ENCODE measurements around the gene CFAP221.
A peak's percentile ranks its signal among the peaks of the same experiment; 100 is the strongest.

Gene CFAP221

DNA sequence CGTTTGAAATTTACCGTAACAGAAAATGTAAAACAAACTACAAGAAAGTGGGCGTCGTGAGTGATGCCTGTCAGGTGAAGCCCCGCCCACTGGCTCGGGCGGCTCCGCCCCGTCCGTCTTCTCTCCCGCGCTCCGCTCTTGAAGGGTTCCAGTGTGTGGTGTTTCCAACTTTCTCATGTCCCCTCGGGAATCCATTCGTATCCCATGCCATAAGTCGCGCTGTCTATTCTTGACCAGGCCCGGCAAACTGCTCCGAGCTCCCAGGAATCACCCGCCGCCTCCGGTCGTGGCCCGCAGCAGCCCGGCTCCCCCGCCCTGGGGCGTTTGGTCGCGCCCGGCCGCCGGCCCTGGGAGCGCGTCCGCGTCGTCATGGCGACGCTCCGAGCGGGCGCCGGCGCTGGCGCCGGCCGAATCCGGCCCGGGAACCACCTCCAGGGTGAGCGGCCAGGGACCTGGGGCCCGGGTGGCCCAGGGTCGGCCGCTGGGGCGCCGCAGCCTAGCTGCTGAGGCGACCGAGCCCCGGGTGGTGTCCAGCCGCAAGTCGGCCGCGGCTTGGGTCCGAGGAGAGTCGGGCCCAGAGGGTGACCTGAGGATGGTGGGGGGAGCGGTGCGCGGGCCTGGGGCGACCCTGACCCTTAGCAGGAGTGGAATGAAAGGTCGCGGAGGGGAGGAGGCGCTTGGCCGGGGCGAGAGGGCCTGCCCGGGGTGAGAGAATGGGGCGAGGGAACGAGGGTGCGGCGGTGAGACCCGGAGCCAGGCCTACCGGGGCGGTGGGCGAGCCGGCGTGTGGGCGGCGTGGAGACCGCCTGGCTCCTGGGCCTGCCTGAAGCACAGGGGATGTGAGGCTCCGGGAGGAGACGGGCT, at the start of gene CFAP221:
TSS of gene CFAP221 (plus strand) at position 375 of the 864 bp plus-strand sequence. CDS start 1,683 bp downstream, outside the sequence.
- peak; percentile 63 to 76 for DNase-seq

DNA sequence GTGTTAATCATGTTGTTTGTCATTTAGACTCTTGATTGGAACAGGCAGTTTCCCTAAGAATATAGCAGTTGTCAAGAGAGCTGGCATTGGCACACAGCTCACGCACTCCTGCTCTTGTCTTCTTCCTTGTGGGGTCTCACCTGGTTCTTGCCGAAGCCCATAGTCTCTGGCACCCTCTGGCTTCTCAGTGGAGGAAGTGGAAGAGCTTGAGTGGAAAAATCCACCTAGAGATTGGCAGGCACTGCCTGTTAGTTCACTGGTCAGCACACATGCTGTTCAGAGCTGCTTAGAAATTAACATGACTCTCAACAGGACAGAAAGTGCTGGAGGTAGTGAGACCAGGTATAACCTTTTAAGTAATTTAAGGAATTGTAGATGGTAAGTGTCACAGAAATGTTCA, 48.3 kb upstream of the CFAP221 start:
- no peak for DNase-seq

DNA sequence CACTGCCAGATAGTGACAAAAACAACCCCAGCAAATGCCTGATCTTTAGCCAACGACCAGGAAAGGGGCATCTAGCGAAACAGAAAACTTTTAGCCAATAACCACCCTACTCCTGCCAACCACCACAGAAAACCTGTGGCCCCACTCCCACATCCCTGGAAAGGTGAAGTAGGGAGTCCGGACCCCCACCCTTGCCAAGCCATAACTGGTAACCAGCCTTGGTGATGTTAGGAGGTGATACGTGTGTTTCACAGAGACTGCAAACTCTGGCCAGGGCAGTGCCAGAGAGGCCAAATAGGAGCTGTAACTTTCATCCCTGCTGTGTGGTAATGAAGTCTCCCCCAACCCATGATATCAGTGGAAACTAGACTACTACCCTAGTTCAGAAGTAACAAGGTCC, 47.6 kb upstream of the CFAP221 start:
- no peak for DNase-seq

- DNase-seq: no peak
These were observed 35.5 kb upstream of the CFAP221 start for GRCh38 chr2:119508756-119509155.

DNA sequence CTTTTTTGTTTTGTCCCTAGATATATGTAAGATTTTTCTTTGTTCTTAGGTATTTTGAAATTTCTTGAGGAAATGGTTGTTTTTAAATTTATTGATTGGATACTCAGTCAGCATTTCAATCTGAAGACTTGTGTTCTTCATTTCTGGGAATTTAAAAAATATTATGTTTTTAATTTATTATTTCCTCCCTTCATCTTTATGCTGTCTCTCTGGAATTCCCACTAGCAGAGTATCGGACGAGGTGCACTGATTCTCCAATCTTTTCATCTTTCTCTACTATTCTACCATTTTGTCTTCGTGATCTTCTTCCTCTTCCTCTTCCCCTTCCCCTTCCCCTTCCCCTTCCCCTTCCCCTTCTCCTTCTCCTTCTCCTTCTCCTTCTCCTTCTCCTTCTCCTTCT, 32.3 kb upstream of the CFAP221 start:
- no peak for DNase-seq

GRCh38 chr2:119512946-119513345, 31.3 kb upstream of the CFAP221 start:
- no peak for DNase-seq

- DNase-seq: no peak
These were observed 30.4 kb upstream of the CFAP221 start for GRCh38 chr2:119513832-119514231.

GRCh38 chr2:119516121-119516520, 28.1 kb upstream of the CFAP221 start:
- no peak for DNase-seq

DNA sequence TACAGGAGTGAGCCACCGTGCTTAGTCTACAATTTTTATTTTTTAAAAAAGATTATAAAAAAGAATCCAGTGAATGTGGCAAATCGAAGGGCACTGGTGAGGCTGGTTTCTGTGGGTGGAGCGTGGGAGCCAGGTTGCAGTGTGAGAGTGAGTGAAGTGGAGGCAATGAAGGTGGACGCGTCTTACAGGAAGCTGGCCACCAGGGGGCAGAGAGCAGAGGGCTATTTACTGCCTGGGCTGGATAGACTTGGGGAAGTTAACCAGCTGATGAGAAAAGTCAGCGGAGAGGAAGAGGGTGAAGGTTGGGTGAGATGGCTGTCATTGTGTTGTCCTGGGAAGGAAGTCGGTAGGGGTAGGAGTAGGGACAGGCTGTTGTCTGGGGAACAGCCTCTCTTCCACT, 26.8 kb upstream of the CFAP221 start:
- peak; percentile 47 to 63 for DNase-seq

DNA sequence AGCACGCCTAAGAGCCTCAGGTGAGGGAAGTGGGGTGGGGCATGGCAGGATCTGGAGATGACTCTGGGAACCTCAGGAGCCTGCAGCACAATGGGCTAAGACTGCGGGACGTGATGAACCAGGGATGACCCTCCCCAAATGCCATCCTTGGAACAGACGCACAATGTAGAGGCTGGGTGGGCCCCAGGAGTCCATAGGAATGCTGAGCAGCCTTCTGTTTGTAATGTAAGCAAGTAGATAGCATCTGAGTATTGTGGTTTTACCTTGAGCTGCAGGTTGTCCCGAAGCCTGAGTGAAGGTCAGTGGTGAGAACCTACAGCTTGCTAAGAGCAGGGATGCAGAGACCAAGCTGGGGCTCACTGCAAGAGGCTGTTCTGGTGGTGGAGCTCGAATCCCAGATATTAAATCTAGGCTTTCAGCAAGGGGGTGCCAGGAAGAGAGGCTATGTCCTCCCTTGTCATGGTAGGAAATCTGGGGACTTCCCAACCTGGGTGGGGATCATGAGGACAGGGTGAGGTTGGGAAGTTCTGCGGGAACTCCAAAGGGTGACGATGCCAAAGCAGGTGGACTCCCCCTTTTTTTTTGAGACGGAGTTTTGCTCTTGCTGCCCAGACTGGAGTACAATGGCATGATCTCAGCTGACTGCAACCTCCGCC, 25.7 kb upstream of the CFAP221 start:
- DNase-seq: no peak

DNA sequence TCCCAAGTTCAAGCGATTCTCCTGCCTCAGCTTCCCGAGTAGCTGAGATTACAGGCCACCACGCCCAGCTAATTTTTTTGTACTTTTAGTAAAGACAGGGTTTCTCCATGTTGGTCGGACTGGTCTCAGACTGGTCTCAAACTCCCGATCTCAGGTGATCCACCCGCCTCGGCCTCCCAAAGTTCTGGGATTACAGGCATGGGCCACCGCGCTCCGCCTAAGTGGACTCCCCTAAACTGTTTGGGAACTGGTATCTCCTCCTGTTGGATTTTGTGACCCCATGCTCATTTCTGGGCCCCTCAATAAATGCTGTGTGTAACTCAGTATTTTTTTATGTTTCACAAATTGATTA, 25.2 kb upstream of the CFAP221 start:
- DNase-seq: no peak

DNA sequence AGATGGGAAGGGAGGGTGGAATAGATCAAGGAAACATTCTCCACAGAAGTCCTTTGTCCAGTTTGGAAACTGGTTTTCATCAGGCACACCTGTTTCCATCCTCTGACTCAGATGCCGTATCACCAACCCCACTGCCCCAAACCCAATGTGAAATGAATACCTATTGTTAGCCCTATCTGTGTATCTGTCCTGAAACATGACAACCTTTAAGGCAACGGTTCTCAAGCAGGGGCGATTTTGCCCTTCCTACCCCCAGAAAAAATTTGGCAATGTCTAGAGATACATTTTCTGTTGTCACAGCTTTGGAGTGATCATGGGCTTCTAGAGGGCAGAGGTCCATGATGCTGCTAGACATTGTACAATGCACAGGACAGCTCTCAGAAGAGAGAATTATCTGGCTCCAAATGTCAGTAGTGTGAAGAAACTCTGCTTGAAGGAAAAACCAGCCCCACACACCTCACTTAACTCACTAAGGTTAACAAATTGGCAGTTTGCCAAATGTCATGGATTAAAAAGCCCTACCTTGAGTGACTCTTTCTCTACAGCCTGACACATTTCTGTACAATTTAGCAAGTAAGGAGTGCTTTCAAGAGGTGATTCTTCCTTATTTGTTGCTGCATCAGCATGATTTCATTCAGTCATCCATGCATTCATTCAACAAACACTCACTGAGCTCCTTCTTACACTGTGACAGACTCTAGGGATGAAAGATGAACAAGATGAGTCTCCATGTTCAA, 23.4 kb upstream of the CFAP221 start:
- DNase-seq: no peak

DNA sequence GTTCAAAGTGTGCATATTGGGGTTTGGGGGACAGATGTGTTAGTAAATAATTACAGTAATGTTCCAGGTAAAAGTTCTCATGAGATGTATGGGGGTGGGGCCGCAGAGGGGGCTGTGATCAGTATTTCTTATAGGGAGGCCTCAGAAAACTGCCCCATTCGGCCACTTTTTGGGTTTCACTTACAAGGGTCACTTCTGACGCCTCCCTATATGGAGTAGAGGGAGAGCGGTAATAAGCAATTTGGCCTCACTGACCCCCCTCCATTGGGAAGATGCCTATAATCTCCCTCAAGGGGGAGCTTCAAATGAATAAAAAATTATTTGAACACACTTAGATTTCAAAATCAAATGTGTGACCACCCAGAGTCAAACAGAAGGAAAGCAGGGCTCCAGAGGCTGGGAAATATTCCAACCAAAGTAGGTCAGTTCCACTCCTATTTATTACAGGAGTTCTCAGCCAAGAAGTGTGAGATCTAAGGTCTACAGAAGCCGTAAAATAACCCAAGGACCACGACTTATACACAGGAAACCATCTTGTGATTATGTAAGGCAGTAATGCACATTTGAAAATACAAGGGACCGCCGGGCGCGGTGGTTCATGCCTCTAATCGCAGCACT, 22.7 kb upstream of the CFAP221 start:
- no peak for DNase-seq

GRCh38 chr2:119522671-119523070, 21.6 kb upstream of the CFAP221 start:
- DNase-seq: no peak

- DNase-seq: no peak
These were observed 20.8 kb upstream of the CFAP221 start for GRCh38 chr2:119523383-119523951.

GRCh38 chr2:119523952-119524694, 20.1 kb upstream of the CFAP221 start, which contains the start of gene SCTR:
Gene SCTR, minus strand, starts transcription at chr2:119524483. Its CDS starts 257 bp downstream, at chr2:119524226.
- no peak for DNase-seq

- DNase-seq: no peak
These were observed 18.6 kb upstream of the CFAP221 start for GRCh38 chr2:119525614-119526013.

- no peak for DNase-seq
These were observed 16.2 kb upstream of the CFAP221 start for GRCh38 chr2:119527999-119528398.

DNA sequence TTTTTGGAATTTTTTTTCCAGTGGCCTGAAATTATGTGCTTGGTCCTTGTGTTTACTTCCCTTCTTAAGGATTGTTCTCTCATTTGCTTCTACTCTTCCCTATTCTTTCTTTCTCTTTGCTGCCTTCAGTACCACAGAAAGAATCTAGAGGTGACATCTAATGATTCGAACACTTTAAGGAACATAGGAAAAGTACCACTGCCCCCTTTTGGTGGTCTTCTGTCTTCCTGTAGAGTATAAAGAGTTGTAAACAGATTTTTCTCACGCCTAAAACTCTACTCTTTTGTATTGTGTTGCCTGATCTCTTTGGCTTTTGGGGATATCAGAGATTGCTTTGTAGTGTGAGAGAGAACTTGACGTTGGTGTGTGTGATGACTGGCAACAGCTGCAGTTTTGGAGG, 13.0 kb upstream of the CFAP221 start:
- DNase-seq: no peak

DNA sequence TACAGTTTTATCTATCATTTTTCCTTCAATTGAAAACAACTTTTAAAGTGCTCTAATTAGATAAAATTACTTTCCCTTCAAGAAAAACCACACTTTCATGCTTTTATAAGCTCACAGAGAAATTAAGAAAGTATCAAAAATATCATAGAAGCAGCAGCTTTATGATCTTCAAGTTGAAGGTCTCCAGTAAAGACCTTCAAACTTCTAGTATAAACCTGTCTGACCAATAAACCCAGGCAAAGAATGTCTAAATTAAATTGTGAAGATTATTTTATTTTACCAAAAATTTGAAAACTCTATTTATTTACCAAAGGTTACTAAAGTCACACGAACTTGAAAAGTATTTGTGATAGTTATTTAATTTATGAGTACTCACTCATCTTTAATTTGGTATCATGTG, 10.7 kb upstream of the CFAP221 start:
- DNase-seq: no peak

GRCh38 chr2:119536211-119536610, 8.0 kb upstream of the CFAP221 start:
- no peak for DNase-seq

GRCh38 chr2:119536707-119537106, 7.5 kb upstream of the CFAP221 start:
- no peak for DNase-seq
